HG03457 (cell line): ENCODE data around the gene SCN3A.

Source experiments
- ATAC-seq: cut with Tn5 transposase; IDR thresholded peaks from one replicate; pipeline ENCODE4 v1.9.1; 2021; ENCODE audit warnings: moderate number of reproducible peaks; ENCODE audit not compliant: unreplicated experiment

The SCN3A gene

DNA sequence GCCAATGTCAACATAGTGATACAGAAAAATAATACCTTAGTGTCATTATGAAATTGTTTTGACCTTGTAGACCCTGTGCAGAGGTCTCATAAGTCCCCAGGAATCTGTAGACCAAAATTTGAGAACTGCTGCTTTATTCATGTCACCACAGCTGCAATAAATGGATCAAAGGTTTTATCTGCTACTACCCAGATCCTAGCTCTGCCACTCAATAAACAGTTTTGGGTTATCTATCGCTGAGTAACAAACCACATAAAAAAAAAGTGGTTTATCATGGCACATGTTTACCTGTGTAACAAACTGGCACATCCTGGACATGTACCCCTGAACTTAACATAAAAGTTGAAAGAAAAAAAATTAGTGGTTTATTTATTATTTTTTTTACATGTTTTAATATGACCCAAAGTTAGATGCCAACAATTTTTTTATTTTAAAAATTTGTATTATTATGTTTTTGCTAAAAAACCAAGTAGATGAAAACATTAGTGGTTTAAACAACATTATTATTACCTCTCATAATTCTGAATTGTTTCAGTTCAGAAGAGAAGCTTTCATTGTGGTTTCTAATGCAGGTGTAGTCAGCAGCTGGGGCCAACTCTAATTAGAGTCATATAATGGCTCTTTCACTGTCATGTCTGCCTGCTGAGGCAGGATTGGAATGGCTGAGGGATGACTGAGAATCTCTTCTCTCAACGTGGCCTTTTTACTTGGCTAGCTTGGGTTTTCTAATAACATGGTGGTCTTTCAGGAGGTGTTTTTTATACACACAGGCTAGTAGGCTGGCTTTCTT is 145.2 kb downstream of the SCN3A start:
- ATAC-seq: no peak

DNA sequence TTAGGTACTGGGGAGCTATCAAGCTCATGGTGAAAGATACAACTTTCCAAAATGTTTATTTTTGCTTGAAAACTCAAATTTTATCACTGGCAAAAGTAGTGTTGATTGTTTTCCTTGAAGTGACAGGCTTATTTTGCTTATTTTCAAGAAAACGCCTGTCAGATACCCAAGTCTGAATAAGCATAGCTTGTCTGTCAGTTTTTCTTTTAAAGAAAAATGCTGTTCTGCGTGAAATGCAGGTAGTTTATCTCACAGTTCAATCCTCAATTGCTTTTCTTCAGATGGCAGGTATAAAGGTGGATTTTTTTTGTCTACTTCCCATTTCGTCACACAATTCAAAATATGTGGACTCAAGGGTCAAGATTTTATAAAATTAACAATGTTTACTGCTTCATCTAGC is 145.9 kb downstream of the SCN3A start:
- no peak for ATAC-seq

DNA sequence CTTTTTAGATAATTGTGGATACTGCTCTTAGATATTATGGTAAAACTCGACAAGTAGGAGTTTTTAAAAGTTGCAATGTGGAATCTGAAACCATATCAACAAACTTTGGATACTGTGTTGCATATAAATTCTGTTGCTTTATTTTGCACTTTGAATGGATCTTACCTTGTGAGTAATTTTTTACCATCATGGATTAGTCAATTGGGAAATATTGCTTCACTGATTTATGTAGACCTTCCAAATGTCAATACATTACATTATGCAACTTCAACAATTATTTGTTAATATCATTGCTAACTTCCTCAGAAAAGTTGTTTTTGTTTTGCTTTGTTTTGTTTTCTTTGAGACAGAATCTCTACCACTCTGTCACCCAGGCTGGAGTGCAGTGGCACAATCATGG is 146.5 kb downstream of the SCN3A start:
- no peak for ATAC-seq

DNA sequence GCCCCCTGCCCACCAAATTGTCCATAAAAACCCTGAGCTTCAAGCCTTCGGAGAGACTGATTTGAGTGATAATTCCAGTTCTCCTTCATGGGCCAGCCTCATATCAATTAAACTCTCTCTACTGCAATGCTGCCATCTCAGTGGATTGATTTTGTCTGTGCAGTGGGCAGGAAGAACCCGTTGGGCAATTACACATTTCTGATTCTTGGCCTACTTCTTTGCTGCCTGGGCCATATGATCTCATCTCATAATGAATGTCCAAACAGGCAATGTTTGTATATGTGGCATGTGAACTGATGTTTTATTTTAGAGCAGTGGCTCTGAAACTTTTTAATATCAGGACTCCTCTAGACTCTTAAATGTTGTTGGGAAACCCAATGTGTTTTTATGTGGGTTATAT is 147.3 kb downstream of the SCN3A start:
- ATAC-seq: no peak

DNA sequence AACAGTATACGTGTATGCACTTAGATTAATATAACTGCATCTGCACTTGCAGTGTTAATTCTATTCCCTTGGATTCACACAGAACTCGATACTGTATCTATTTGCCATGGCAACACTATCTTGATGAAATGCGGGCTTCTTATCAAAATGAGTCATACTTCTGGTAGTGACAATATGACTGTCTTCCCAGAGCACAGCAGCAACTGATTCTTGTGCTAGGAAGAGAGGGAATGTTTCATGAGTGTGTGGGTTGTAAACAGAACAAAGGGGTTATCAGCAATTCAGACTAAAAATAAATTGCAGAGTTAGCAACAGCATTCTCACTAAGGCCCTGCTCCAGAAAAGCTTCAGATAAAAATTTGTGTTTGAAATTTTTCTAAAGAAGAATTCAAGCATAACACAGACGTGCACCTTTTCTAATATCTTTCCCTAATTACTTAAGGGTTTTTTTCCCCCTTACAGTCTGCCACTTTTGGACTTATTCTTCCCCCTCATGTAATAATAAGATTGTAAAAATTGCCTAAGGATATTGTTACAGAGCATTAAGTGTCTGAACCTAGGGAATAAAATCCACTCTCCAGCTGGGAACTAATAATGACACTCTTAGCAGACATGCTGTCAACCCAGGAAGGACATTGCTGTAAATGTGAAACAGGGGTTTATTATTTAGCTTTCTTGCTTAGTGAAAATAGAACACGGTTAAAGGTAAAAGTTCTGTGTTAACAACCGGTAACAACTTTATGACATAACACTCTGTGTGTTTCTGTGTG is 148.6 kb downstream of the SCN3A start:
- ATAC-seq: no peak

DNA sequence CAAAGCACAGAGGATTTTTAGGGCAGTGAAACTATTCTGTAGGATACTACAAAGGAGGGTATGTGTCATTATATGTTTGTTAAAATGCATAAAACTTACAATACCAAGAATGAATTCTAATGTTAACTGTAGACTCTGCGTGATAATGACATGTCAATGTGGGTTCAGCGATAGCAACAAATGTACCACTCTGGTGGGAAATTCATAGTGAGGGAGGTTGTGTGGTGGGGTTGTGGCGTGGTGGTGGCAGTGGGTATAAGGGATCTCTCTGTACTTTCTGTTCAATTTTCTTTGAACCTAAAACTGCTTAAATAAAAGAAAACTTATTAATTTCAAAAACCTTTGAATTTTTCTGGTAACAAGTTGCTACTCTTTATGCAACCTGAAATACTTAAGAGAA is 149.2 kb downstream of the SCN3A start:
- no peak for ATAC-seq

DNA sequence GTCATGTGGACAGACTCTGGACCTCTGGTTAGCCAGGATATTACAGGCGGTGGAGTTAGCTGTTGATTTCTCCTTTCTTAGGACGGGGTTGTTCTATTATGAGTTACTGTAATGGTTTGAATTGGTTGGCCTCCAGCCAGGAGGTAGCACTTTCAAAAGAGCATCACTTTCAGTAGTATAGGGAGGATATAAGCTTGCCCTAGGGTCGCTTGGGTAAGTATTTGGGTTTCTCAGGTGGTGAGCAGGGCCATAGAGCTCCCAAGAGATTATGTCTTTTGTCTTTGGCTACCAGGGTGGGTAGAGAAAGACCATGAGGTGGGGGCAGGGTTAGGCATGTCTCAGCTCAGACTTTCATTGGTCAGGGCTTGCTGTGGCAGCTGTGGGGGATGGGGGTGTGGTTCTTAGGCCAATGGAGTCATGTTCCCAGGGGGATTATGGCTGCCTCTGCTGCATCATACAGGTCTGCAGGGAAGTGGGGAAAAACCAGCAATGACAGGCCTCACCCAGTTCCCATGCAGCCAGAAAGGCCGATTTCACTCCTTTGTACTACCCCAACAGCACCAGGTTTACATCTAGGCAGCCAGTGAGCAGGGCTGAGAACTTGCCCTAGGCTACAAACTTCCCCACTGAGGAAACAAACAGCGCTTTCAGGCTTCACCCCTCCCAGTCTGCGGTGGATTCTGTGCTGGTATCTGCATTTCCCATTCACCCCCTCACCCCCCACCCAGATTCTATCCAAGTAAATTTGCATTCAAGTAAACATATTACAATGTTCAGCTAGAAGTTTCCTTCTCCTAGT is 159.1 kb downstream of the SCN3A start:
- ATAC-seq: no peak
